ENCODE data around the gene NAA80.

NAA80 gene, protein sequence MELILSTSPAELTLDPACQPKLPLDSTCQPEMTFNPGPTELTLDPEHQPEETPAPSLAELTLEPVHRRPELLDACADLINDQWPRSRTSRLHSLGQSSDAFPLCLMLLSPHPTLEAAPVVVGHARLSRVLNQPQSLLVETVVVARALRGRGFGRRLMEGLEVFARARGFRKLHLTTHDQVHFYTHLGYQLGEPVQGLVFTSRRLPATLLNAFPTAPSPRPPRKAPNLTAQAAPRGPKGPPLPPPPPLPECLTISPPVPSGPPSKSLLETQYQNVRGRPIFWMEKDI

DNA sequence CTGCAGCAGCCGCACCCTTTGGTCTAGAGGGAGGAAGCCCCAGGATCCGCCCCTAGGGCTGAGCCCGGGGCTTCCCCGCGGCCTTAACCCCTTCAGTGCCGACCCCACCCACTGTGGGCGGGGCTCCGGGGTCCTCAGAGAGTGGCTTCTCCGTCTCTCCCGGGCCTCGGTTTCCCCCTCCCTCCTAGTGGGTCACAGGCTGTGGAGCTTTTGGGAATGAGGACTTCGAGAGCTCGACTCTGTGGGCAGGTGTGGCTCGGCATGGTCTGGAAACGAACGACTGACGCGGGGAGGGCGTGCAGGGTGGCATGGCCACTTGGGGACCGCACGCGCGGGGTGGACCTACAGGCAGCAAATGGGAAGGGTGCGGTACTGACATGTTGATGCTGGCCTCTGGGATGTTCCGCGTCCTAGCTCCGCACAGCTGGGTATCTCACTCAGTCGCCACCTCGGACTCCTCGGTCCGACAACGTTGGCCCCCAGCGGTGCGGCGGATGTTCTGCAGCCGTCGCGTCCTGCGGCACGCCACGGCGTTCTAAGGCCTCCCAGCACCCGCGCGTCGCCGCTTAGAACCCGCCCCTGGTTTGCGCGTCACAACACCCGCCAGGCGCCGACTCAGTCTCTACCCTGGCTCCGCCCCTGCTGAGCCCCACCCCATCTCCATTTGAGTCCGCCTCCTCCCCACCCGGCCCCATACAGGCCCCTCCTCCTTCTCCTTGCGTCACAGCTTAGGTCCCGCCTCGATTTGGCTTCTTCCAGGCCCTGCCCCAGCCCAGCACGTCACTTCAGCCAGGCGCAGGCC lies at the start of gene NAA80, which contains the start of gene HYAL3:
Gene NAA80, minus strand, starts transcription at position 570 of the 802 bp plus-strand sequence. CDS start 1,942 bp downstream, outside the sequence.
Gene HYAL3, minus strand, starts transcription at position 570 of the 802 bp plus-strand sequence. CDS start 3,803 bp downstream, outside the sequence.
- peak; percentile 96 to 100 (median 99) for DNase-seq

DNA sequence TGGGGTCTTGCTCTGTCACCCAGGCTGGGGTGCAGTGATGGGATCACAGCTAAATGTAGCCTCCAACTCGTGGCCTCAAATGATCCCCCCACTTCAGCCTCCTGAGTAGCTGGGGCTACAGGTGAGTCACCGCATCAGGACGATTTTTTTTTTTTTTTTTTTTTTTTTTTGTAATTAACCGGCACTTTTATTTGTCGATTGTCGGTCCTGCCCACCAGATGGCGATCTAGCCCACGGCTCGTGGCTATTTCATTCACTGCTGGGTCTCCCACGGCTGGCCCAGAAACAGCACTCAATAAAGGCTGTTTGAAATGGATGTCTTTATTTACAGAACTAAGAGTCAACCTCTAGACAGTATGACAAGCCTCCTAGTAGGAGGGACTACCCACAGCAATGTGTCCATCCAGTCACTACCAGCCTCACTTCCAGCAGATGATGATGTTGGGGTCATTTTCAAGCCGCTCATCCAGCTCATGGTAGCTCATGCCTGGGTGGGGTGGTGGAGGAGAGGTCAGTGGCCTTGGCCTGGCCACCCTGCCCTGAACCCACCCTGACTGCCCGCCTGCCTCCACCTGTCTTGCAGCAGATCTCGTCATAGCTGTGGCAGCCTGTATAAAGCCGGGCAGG lies 48.1 kb upstream of the NAA80 start:
- DNase-seq = peak; percentile 45 to 71 (median 66)

DNA sequence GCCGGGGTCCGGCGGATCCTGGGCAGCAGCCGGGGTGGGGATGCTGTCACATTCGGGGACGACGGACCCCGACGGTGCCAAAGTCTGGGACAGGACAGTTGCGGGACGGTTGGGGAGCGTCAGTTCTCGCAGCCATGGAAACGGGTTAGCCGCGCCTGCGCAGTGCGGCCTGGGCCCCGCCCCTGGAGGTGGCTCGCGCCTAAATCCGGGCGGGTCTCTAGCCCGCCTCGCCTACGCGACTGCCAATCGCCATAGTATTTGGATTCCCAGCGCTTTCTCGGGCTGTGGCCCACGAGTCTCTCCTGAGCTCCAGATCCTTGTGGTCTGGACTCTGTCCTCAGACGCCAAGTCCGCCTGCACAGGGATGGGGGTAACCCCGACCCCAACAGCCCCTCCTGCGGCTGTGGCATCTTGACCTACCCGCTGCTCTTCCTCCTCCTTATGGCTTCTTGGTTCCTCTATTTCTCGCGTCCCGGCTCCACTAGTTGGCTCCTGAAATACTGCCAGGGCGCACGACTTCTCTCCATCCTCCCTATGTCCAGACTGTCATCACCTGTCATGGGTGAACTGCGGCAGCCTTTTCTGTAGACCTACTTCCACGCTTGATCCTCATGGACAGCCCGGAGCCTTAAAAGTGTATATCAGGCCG lies 46.5 kb upstream of the NAA80 start, which contains the start of gene ZMYND10:
Gene ZMYND10, minus strand, starts transcription at position 147 of the 649 bp plus-strand sequence. CDS start 153 bp downstream, outside the sequence.
- peak; percentile 52 to 75 (median 72) for DNase-seq

DNA sequence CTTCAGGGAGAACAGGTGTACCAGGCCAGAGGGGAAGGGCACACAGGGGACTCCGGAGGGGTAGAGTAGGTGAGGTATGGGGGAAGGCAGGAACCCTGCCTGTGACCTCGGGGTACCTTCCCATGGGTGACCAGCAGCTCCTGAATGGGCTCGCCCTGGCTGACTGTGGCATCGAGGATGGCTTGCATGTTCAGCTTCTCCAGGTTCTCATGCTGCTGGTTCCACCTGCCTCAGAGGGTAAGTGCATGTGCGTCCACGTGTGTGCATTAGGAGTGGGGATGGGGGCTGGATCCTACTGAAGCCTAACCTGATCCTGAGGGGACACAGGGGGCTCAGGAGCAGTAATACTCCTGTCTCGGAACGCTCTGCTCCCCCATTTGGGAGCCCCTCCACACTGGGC lies 45.8 kb upstream of the NAA80 start:
- DNase-seq = no peak

DNA sequence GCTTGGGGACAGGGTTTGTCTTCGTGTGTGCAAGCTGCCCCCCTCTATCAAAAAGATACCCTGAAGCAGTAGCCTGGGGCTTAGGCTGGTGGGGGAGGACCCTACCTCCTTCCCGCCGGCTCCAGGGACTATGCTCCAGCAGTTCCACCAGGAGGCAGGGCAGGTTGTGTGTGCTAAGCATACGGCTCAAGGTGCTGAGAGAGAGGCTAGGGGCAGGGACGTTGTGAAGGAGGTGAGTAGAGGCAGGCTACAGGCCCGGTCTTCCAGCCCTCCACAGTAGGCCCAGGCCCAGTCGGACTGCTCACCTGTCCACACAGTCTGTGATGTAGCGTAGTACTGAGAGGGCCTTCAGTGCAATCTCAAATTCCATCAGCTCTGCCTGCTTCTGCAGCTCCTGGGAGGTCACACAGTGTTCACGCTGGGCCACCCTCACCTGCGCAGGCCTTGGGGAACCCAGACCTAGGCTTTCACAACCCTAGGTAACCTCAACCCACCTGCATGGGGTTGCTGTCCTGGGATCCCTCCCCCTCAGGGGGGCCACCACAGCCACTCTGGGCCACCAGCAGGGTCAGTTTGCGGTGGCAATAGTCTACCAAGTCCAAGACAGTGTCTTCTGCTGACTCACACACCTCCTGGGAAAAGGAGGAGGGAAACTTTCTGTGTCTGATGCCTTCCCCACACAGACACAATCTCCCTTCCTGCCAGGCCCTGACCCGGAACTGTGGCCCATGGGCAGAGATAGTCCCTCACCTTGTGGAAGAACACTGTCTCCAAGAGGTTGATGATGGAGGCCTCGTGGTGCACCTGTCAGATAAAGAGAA lies 43.8 kb upstream of the NAA80 start:
- DNase-seq = no peak

DNA sequence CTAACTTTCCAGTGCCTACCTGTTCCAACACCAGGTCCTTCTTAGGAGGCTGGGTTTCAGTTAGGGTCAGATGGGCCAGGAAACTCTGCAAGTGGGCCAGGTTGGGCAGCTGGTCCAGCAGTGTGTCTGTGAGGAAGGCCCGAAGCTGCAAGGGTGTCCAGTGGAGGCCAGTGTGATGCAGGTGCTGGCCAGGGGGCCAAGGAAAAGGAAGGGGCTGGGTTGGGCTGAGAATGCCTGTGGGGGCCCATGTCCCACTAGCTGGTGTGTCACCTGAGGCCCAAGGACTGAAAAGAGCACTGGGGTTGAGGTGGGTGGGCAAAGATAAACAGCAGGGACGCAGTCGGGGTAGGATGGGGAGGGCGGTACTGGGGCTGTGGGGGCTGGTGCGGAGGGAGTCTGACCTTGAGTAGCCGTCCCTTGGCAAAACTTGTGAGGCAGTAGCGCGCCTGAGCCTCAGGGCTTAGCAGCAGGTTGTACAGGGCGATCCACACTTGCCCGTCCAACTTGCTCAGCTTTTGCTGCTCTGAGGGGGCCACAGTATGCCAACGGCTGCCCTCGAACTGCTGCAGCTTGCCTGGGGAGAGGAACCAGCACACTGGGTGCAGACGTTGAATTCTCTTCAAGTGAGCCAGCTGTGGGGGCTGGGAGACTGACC lies 42.9 kb upstream of the NAA80 start:
- DNase-seq = no peak

DNA sequence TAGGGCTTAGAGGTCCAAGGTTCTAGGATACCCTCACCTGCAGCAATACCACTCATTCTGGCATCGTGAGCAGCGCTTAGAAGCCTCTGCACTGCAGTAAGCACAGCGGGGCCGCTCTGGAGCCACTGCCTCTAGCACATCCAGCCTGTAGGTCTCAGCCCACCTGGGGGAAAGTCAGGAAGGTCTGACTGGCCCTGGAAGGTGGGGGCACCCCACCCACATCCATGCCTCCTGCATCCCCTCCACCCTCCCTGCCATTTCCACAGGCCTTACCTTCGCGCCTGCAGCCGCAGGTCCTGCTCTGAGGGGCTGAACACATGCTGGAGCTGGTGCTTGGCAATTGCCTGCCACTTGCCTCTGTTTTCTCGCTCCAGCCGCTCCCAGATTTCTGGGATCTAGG lies 42.3 kb upstream of the NAA80 start:
- DNase-seq = no peak

DNA sequence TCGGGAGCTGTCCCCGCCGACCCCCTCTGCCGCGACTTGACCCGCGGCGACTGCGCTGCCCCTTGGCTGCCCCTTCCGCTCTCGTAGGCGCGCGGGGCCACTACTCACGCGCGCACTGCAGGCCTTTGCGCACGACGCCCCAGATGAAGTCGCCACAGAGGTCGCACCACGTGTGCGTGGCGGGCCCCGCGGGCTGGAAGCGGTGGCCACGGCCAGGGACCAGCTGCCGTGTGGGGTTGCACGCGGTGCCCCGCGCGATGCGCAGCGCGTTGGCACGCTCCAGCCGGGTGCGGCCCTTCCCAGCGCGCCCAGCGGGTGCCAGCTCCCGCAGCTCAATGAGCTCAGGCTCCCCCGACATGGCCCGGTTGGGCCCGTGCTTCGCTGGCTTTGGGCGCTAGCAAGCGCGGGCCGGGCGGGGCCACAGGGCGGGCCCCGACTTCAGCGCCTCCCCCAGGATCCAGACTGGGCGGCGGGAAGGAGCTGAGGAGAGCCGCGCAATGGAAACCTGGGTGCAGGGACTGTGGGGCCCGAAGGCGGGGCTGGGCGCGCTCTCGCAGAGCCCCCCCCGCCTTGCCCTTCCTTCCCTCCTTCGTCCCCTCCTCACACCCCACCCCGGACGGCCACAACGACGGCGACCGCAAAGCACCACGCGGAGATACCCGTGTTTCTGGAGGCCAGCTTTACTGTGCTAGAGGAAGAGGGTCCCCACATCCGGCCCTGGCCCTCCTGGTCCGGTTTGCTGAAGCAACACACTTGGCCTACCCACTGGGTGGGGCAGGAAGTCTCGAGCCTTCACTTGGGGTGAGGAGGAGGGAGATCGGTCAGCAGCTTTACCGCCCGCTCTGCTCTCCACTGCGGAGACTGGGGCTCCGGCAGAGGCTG lies 41.5 kb upstream of the NAA80 start, which contains the start of gene RASSF1:
Gene RASSF1, minus strand, starts transcription at position 389 of the 882 bp plus-strand sequence. Its CDS starts 31 bp downstream, at position 358.
- peak in 5 of 6 experiments; percentile 24 to 58 (median 36) for DNase-seq

DNA sequence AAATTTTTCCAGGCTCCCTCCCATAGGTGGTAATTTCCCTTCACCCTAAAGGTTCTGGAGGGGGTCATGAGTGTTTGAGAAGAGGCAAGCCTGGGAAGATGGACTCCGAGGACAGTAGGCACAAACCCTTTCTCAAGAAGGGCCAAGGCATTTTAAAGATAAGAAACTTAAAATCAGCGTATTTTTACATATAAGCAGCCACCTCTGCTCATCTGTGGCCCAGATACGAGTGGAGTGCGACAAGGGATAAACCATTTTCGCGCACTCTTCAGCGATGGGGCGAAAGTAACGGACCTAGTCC lies 40.9 kb upstream of the NAA80 start:
- DNase-seq = no peak

DNA sequence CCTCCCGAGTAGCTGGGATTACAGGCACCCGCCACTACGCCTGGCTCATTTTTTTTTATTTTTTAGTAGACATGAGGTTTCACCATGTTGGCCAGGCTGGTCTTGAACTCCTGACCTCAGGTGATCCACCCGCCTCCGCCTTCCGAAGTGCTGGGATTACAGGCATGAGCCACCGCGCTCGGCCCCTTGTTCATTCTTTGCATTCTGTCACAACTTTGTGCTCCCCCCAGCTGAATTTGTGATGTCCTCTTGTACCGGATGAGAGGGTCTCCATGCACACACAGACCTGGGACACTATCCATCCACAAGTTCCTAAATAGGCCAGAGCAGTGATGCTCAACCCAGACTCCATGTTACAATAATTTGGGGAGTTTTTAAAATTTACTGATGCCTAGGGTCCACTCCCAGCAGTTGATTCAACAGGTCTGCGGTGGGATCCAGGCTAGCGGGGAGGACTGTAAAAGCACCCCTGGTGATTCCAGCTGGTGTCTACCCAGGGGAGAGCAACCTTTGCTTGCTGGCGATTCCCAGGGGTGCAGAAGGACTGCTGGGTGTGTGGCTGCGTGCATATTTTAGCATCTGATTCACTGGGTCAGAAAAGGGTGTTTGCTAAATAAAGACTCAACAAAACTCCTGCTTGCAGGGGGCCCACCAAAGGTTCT lies 40.4 kb upstream of the NAA80 start:
- no peak for DNase-seq

DNA sequence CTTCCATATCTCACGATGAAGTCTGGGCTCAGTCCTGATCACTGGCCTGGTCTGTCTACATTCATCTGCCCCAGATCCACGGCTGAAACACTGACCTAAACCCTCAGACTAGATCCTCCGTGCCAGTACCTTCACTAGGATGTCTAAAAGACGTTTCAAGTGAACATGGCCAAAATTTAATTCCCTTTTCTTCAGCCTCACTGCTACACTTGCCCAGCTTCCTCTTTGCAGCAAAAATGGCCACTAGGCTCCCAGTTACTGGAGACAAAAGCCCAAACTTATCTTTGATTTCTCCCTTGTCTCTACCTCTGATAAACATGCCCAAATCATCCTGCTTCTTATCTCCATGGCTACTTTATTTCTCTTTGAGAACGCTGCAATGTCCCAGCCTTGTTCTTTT lies 39.8 kb upstream of the NAA80 start:
- no peak for DNase-seq

DNA sequence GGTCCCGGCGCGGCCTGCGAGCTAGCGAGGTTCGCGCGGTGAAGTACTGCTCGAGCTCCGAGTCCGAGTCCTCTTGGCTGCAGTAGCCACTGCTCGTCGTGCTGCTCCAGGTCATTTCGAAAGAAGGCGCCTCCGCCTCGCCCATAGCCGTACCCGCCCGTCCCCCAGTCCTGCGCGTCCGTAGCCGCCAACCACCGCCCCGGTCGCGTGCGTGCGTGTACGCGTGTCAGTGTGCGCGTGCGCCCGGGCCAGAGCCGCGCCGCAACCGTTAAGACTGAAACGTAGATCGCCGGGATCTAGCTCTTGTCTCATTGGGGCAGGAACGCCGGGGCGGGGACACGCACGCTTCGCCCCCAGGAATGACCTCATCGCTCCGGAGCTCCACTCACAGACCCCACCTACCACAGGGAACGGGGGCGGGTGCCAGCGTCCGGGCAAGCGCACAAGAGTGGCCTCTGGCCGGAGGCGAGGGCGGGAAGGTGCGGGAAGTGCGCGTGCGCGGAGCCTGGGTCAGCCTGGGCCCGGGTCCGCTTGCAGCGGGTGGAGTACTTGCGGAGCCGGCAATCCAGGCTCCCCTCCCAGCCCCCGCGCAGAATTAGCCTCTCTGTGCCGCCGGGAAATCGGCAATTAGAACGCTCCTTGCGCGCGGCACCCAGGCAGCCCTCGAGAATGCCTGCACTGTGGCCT lies 38.1 kb upstream of the NAA80 start:
- peak; percentile 84 to 94 (median 88) for DNase-seq

DNA sequence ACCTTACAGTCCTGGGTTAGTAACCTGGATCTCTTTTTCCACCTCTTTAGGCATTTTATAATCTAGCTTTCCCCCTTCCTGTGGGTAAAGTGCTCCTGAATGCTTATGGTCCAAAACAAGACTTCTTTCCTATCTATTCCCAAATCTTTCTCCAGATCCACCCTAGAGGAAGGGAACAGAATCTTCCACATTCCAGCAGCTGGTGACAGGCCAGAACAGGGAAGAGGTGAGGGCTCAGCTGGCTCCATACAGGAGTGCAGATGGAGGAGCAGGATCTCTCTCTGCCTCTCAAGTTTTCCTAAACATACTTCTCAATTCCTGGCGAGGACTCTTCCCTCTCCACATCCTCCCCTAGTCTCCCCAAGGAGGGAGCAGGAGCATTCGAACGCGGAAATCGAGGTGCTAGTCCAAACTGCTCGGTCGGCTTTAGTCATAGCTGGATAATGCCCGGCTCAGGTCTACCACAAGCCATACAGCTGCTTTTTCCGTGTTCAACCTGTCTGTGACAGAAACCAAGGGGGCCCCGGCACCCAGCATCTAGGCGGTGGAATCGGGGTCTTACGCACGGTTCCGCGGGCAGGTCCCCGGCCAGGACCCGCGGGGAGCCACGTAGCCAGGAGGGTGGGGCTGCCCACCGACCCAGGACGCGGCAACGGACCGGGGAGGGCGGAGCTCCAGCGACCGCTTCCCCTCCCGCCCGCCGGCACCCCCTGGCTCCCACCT lies 37.4 kb upstream of the NAA80 start:
- DNase-seq = no peak

DNA sequence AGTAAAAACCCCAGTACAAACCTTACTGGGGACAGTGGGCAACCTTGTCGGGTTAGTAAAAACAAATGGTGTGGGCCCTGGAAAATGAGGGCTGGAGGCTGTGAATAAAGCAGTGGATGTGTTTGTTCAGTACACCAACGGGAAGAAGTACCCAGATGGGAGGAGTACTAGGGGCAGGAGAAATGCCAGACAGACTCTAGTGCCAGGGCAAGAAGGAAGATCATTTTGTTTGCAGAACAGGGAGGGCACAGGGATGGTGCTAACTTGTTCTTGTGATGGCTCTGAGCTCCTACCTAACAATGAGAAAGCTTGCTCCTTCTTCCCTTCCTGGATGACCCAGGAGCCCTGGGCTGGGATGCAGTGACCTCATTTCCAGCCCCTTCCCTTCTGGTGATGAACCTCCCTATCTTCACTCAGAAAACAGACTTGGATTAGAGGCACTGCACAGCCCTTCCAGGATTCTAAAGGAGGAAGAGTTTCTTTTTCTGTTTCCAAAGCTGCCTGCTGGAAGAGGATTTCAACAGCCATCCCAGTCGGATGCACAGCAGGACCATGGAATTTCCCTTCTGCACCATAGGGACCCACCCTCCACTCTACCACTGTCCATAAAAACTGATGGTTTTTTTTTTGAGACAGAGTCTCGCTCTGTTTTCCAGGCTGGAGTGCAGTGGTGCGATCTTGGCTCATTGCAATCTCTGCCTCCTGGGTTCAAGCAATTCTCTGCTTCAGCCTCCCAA lies 35.3 kb upstream of the NAA80 start:
- no peak for DNase-seq

DNA sequence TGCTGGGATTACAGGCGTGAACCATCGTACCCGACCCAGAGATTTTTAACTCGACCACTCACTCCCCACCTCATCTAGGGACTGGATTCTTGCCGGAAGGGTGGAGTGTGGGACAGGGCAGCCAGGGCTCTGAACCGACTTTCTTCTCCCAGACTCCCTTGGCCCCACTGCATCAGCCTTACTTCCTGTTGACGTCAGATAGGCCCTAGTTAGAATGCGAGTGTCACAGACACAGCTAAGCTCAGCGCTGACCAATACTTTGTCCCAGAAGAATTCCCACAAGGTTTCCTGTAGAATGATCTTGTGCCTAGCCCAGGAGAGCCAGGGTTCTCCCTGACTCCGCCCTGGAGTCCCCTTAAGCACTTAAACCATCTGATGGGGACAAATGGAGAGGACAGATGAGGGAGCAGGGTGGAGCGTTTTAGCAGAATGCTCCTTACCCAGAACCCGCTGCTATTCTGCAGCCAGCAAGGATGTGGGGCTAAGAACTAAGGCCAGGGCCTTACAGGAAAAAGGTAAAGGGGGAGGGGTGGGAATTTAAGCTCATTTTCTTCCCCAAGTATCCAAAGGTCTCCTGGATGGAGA lies 34.6 kb upstream of the NAA80 start:
- DNase-seq = no peak

DNA sequence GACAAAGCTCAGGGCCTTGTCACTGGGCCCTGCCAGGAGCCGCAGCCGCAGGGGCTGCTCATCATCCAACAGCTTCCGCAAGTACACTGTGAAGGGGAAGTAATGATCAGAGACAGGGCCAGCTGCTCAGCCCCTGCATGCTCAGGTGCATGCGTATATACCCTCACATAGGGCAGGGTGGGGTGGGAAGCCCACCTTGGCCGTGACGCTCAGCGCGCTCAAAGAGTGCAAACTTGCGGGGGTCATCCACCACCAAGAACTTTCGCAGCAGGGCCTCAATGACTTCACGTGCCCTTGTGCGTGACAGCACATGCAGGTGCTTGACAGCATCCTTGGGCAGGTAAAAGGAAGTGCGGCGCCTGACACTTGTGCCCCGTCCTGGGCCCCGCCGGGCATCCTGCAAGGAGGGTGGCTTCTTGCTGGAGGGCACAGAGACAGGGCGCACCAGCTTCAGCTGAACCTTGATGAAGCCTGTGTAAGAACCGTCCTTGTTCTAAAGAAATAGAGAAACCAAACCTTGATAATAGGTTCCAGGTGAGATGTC lies 32.2 kb upstream of the NAA80 start:
- DNase-seq = no peak

DNA sequence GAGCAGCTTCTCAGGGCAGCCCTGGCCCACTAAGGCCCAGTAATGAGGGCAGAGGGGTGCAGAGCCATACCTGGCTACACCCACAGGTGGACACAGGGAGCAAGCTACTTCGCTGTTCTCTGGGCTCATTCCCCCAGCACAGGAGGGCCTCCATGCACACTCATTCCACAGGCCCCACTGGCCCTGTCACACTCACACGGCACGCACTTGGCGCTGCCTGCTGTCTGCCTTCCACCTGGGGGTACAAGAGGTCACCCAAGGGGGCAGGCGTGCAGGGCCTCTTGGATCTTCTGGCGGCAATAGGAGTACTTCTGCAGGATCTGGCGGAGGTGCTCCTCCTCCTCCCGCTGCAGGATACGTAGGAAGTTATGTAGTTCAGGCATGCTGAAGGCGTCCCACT lies 31.1 kb upstream of the NAA80 start:
- no peak for DNase-seq

Measured in stimulated activated naive CD4-positive, alpha-beta T cell (primary cell).